PC-3 (cell line): ENCODE data around the gene SMC6. TPM values are rescaled to one million over a fixed set of nuclear protein-coding genes. Genes with fewer than 3 reads are reported as not detected.

Experiments
- ATAC-seq: fragments of 200-7000 bp; cut with Tn5 transposase; 2 replicates; pipeline ENCODE4 v1.9.1; 2020; ENCODE audit warnings: mild to moderate bottlenecking, moderate library complexity
- BruUV-seq: library from RNA; stranded (reverse); fragments of 400-500 nt; replicated peaks from 2 replicates; lab custom pipeline; 2021; lab: Mats Ljungman, UMichigan
- CTCF ChIA-PET: fragments of 300-600 bp; sonication (Branson Sonifier 250); formaldehyde crosslinking; loops from one replicate; lab custom pipeline; 2022; ENCODE audit warnings: antibody characterized with exemption; lab: Charles Lee
- POLR2A ChIA-PET: fragments of 300-600 bp; sonication (Branson Sonifier 250); formaldehyde crosslinking; loops from one replicate; lab custom pipeline; 2022; ENCODE audit warnings: antibody characterized with exemption; ENCODE audit not compliant: unreplicated experiment; lab: Charles Lee
- DNase-seq: peaks from one replicate; pipeline ENCODE4 v3.0.0-alpha.2; 2015
- H2AFZ ChIP-seq: fragments of 300-600 bp; sonication (generic); 2 replicates; pipeline ENCODE4 v1.6.0; 2016; ENCODE audit warnings: antibody characterized with exemption, low read length
- H3F3A ChIP-seq: fragments of 300-600 bp; sonication (generic); one replicate; pipeline ENCODE4 v1.6.0; 2017; ENCODE audit warnings: antibody characterized with exemption, low read length, control low read depth, mild to moderate bottlenecking; ENCODE audit not compliant: unreplicated experiment
- H3K27ac ChIP-seq: fragments of 300-600 bp; sonication (generic); 2 replicates; pipeline ENCODE4 v1.5.1; 2016; ENCODE audit warnings: mild to moderate bottlenecking, low read length
- H3K27me3 ChIP-seq: fragments of 300-600 bp; sonication (generic); 2 replicates; pipeline ENCODE4 v1.6.1; 2016; ENCODE audit warnings: low read length, mixed read lengths
- H3K36me3 ChIP-seq: fragments of 300-600 bp; sonication (generic); 2 replicates; pipeline ENCODE4 v1.6.1; 2016; ENCODE audit warnings: low read depth, mixed run types, low read length, mixed read lengths
- H3K4me1 ChIP-seq: fragments of 300-600 bp; sonication (generic); 2 replicates; pipeline ENCODE4 v1.5.1; 2016; ENCODE audit warnings: low read length; ENCODE audit not compliant: insufficient read depth
- H3K4me2 ChIP-seq: fragments of 300-600 bp; sonication (generic); 2 replicates; pipeline ENCODE4 v1.6.0; 2016; ENCODE audit warnings: low read length
- H3K4me3 ChIP-seq: fragments of 300-600 bp; sonication (generic); 2 replicates; pipeline ENCODE4 v1.5.1; 2016; ENCODE audit warnings: mild to moderate bottlenecking, low read length, mixed read lengths
- H3K79me2 ChIP-seq: fragments of 300-600 bp; sonication (generic); 2 replicates; pipeline ENCODE4 v1.6.1; 2017; ENCODE audit warnings: low read length, mixed read lengths
- H3K9ac ChIP-seq: fragments of 300-600 bp; sonication (generic); 2 replicates; pipeline ENCODE4 v1.6.0; 2016; ENCODE audit warnings: mild to moderate bottlenecking, low read length
- H3K9me2 ChIP-seq: fragments of 300-600 bp; sonication (generic); replicated peaks from 2 replicates; pipeline ENCODE4 v1.6.1; 2016; ENCODE audit warnings: mixed run types, low read length, mixed read lengths
- H3K9me3 ChIP-seq: fragments of 300-600 bp; sonication (generic); 2 replicates; pipeline ENCODE4 v1.6.1; 2016; ENCODE audit warnings: low read length, mixed read lengths
- H4K20me1 ChIP-seq: fragments of 300-600 bp; sonication (generic); 2 replicates; pipeline ENCODE4 v1.6.1; 2016; ENCODE audit warnings: low read length, mixed read lengths
- CTCF ChIP-seq: fragments of 300-600 bp; sonication (generic); conservative IDR thresholded peaks from 2 replicates; pipeline ENCODE4 v1.5.1; 2017; ENCODE audit warnings: antibody characterized with exemption, low read depth, mild to moderate bottlenecking, low read length
- EZH2 ChIP-seq: fragments of 300-600 bp; sonication (generic); IDR thresholded peaks from one replicate; pipeline ENCODE4 v1.6.1; 2017; ENCODE audit warnings: antibody characterized with exemption, mild to moderate bottlenecking, low read length; ENCODE audit not compliant: unreplicated experiment
- EZH2phosphoT487 ChIP-seq: fragments of 300-600 bp; sonication (generic); IDR thresholded peaks from 2 replicates; pipeline ENCODE4 v1.6.1; 2018; ENCODE audit warnings: mild to moderate bottlenecking, antibody characterized with exemption, low read length, borderline replicate concordance
- intact Hi-C: fragments of 100-400 bp; cut with micrococcal nuclease; formaldehyde crosslinking; loops from 2 replicates; pipeline ENCODE4 v1.9.0; 2023
- total RNA-seq: library from RNA; depleted of rRNA; stranded (reverse); fragments of >200 nt; gene quantifications from 2 replicates; pipeline ENCODE4 v1.2.3, GENCODE V29; 2014

SMC6 gene
- total RNA-seq, 1 experiment from 2014 or later, result 15.6 TPM

GRCh38 chr2:17680119-17680518 is 73.5 kb downstream of the SMC6 start:
- Histone ChIP-seq H3K27ac (no peak overlapping the region), H2AFZ (no peak overlapping the region), H3K9ac (no peak overlapping the region), H4K20me1 (peaks cover 7% of the 10 kb centered on the region; the same call in 1 of the 2 replicates), H3K4me2 (no peak overlapping the region), H3F3A (no peaks in the 10 kb centered on the region), H3K79me2 (no peaks in the 10 kb centered on the region), H3K4me1 (peaks cover 14% of the 10 kb centered on the region), H3K36me3 (peaks cover 8% of the 10 kb centered on the region; the same call in 1 of the 2 replicates), H3K27me3 (no peaks in the 10 kb centered on the region), H3K9me3 (no peaks in the 10 kb centered on the region), H3K4me3 (no peak overlapping the region), H3K9me2 (no peaks in the 10 kb centered on the region)
- CTCF ChIA-PET, result no interaction called here
- intact Hi-C loops, result loop anchor here (2.0 kb wide), 1 partner anchor 73 kb away; the partner anchor contains the start of gene SMC6
- POLR2A ChIA-PET, result no interaction called here
- TF ChIP-seq CTCF (no peak), EZH2 (no peak), EZH2phosphoT487 (no peak)
- DNase-seq, result peak; percentile 70
- ATAC-seq, result peak; percentile 92
- no TSS peak for BruUV-seq

GRCh38 chr2:17674817-17675216 is 78.8 kb downstream of the SMC6 start:
- Histone ChIP-seq H3K4me2 (no peak overlapping the region), H3K79me2 (no peaks in the 10 kb centered on the region), H3K9me2 (no peaks in the 10 kb centered on the region), H3K36me3 (peaks cover 4% of the 10 kb centered on the region; the same call in 1 of the 2 replicates), H3K4me1 (peaks cover 12% of the 10 kb centered on the region), H3K9ac (no peak overlapping the region), H4K20me1 (no peaks in the 10 kb centered on the region), H3F3A (peaks cover 3% of the 10 kb centered on the region), H3K9me3 (no peaks in the 10 kb centered on the region), H3K27me3 (no peaks in the 10 kb centered on the region), H3K27ac (no peak overlapping the region), H2AFZ (no peak overlapping the region), H3K4me3 (no peak overlapping the region)
- ATAC-seq, result no peak
- CTCF ChIA-PET, result no interaction called here
- DNase-seq, result no peak
- POLR2A ChIA-PET, result no interaction called here
- TF ChIP-seq EZH2phosphoT487 (no peak), CTCF (no peak), EZH2 (no peak)
- no TSS peak for BruUV-seq
- intact Hi-C loops, result loop anchor here (5.0 to 10.0 kb wide), 2 partner anchors 370 to 903 kb away; no protein-coding TSS in a partner anchor

GRCh38 chr2:17672583-17673317 is 80.9 kb downstream of the SMC6 start:
- TF ChIP-seq EZH2 (no peak), CTCF (peak; percentile 30; the same call in 1 of the 2 replicates), EZH2phosphoT487 (no peak)
- intact Hi-C loops, result loop anchor here (5.0 to 10.0 kb wide), 2 partner anchors 368 to 900 kb away; no protein-coding TSS in a partner anchor
- Histone ChIP-seq H3K27ac (no peak overlapping the region), H3K79me2 (no peaks in the 10 kb centered on the region), H3K27me3 (no peaks in the 10 kb centered on the region), H2AFZ (no peak overlapping the region), H3K4me2 (no peak overlapping the region), H3K9ac (no peak overlapping the region), H3K4me3 (no peak overlapping the region), H3K4me1 (peaks cover 7% of the 10 kb centered on the region; the same call in 1 of the 2 replicates), H3K9me3 (no peaks in the 10 kb centered on the region), H4K20me1 (no peaks in the 10 kb centered on the region), H3F3A (peaks cover 3% of the 10 kb centered on the region), H3K36me3 (no peaks in the 10 kb centered on the region), H3K9me2 (no peaks in the 10 kb centered on the region)
- ChIA-PET POLR2A (no interaction called here), CTCF (no interaction called here)
- DNase-seq (peak; percentile 69), ATAC-seq (peak; percentile 94)
- BruUV-seq, result no TSS peak
